KOPT-K1 (cell line): ENCODE measurements around the gene OPRM1.

Source experiments
- H3K27ac ChIP-seq: fragments of 200-600 bp; sonication (generic); 2 replicates; pipeline ENCODE4 v1.5.1; 2016; ENCODE audit warnings: antibody characterized with exemption, mild to moderate bottlenecking, low read depth, low read length; ENCODE audit not compliant: poor library complexity, severe bottlenecking
- H3K36me3 ChIP-seq: fragments of 200-600 bp; sonication (generic); 2 replicates; pipeline ENCODE4 v1.5.1; 2017; ENCODE audit warnings: antibody characterized with exemption, mild to moderate bottlenecking, low read length, moderate library complexity; ENCODE audit not compliant: insufficient read depth
- H3K9me3 ChIP-seq: fragments of 200-600 bp; sonication (generic); 2 replicates; pipeline ENCODE4 v1.5.1; 2017; ENCODE audit warnings: antibody characterized with exemption, low read length, mild to moderate bottlenecking; ENCODE audit not compliant: insufficient read depth, poor library complexity, severe bottlenecking

Gene OPRM1

DNA sequence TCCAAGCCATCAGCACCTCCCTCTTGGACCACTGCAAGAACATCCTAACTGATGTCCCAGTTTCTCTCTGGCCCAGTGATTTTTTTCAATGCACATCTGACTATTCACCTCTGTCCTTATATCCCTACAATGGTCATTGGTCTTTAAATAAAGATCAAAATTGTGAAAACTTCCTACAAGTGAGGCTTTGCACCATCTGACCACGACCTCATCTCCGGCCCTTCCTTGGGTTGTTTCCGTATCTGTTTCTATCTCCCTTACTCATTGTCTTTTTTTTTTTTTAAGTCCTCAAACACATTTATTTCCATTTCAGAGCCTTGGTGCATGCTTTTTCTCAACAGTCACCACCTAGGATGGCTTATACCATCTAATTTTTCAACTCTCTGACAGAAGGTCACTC, 229.4 kb downstream of the OPRM1 start:
- Histone ChIP-seq H3K9me3 (peaks cover 5% of the 10 kb centered on the region), H3K27ac (no peak overlapping the region)

GRCh38 chr6:154274168-154274567, 235.1 kb downstream of the OPRM1 start:
- H3K9me3 ChIP-seq, result no peaks in the 10 kb centered on the region
- no peaks in the 10 kb centered on the region for H3K36me3 ChIP-seq
- no peak overlapping the region for H3K27ac ChIP-seq

More for the DNA sequence above, 229.4 kb downstream of the OPRM1 start:
- H3K36me3 ChIP-seq, result no peaks in the 10 kb centered on the region

- no peaks in the 10 kb centered on the region for H3K36me3 ChIP-seq
- H3K9me3 ChIP-seq, result no peaks in the 10 kb centered on the region
- no peak overlapping the region for H3K27ac ChIP-seq
Measured at GRCh38 chr6:154276810-154277628, 238.0 kb downstream of the OPRM1 start.

GRCh38 chr6:154277629-154278017, 238.6 kb downstream of the OPRM1 start:
- Histone ChIP-seq H3K36me3 (no peaks in the 10 kb centered on the region), H3K9me3 (no peaks in the 10 kb centered on the region), H3K27ac (no peak overlapping the region)

DNA sequence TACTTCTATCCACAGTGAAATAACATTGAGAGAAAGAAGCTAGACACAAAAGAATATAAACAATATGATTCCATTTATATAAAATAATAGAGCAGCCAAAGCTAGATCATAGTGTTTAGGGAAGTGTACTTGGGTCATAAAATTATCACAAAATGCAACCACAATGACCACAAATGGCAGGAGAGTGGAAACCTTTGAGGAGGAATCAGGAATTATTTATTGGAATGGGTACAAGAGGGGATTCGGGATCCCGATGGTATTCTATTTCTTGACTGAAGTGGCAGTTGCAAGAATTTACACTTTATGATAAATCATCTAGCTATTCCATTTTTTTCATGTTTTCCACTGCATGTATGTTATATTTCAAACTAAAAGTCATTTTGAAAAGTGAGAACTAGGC, 241.5 kb downstream of the OPRM1 start:
- Histone ChIP-seq H3K36me3 (no peaks in the 10 kb centered on the region), H3K9me3 (no peaks in the 10 kb centered on the region), H3K27ac (no peak overlapping the region)

- Histone ChIP-seq H3K36me3 (no peaks in the 10 kb centered on the region), H3K27ac (no peak overlapping the region), H3K9me3 (no peaks in the 10 kb centered on the region)
Measured at GRCh38 chr6:154284313-154284853, 245.3 kb downstream of the OPRM1 start.

- no peaks in the 10 kb centered on the region for H3K9me3 ChIP-seq
- no peaks in the 10 kb centered on the region for H3K36me3 ChIP-seq
- no peak overlapping the region for H3K27ac ChIP-seq
Measured at GRCh38 chr6:154285826-154286225, 246.8 kb downstream of the OPRM1 start.

DNA sequence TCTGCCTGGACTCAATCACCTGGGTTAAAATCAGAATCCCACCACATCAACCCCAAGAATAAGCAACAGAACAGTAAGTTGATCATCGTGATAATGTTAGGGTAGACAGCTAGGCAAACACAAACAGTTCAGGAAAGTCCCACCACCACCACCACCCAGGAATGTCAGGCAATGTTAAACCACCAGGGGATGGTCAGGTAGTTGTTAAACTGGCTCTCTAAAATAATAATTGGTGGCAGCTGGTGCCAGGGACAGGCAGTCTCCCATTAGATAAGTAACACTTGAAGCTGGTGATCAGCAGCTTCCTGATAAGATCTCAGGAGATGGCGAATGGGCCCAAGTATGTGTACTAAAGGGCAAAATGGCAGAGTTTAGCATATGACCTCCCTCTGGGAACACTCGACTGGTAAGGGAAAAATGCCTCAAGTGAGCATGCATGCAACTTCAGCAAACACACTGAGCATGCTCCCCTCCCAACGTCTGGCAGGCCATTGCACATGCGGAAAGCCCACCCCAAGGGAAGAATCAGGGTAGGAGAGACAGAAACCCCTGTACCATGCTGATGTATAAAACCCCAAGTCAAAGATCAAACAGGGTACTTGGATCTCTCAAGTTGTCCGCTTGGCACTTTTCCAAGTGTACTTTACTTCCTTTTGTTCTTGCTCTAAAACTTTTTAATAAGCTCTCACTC, 250.9 kb downstream of the OPRM1 start:
- Histone ChIP-seq H3K9me3 (no peaks in the 10 kb centered on the region), H3K27ac (no peak overlapping the region), H3K36me3 (no peaks in the 10 kb centered on the region)

DNA sequence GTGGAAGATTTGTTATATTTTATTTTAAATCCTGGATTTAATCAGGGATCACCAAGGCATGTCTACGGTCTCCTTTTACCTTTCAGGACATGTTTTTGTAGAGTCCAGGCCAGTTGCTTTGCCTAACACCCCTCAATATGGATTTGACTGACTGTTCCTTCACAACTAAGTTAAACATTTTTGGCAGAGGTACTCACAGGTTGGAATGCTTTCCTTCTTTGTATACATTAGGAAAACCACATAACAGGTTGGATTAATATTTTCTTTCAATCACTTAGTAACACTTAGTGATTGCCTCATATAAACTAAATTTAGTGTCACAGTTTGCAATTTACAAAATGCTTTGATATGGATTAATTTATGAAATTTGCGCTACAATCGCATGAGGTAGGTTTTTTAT, 253.0 kb downstream of the OPRM1 start:
- no peaks in the 10 kb centered on the region for H3K9me3 ChIP-seq
- H3K27ac ChIP-seq, result no peak overlapping the region
- no peaks in the 10 kb centered on the region for H3K36me3 ChIP-seq

GRCh38 chr6:154292855-154293519, 253.9 kb downstream of the OPRM1 start:
- H3K9me3 ChIP-seq, result no peaks in the 10 kb centered on the region
- H3K27ac ChIP-seq, result no peak overlapping the region
- H3K36me3 ChIP-seq, result no peaks in the 10 kb centered on the region

GRCh38 chr6:154295733-154296132, 256.7 kb downstream of the OPRM1 start:
- H3K9me3 ChIP-seq, result no peaks in the 10 kb centered on the region
- no peaks in the 10 kb centered on the region for H3K36me3 ChIP-seq

More at GRCh38 chr6:154295733-154296132, 256.7 kb downstream of the OPRM1 start:
- H3K27ac ChIP-seq, result no peak overlapping the region
